H9 (cell line): ENCODE results near the gene DENND1A. TPM values are rescaled to one million over a fixed set of nuclear protein-coding genes. Genes with fewer than 3 reads are reported as not detected.
A peak's percentile ranks its signal among the peaks of the same experiment; 100 is the strongest.

Experiments used
- DNase-seq: peaks from one replicate; pipeline ENCODE4 v3.0.0-alpha.2; 2017
- H2AFZ ChIP-seq: one replicate; pipeline ENCODE4 v1.6.1; 2013; ENCODE audit warnings: mild to moderate bottlenecking, low read length, control low read depth, moderate library complexity
- H2AK5ac ChIP-seq: 2 replicates; pipeline ENCODE4 v1.6.1; 2013; ENCODE audit warnings: low read length, control low read depth, mixed read lengths; ENCODE audit not compliant: insufficient read length
- H2BK120ac ChIP-seq: one replicate; pipeline ENCODE4 v1.6.1; 2013; ENCODE audit warnings: low read depth, mild to moderate bottlenecking, low read length, control low read depth, inconsistent platforms; ENCODE audit not compliant: poor library complexity, severe bottlenecking
- H2BK12ac ChIP-seq: 2 replicates; pipeline ENCODE4 v1.6.1; 2013; ENCODE audit warnings: low read length, control low read depth, mixed read lengths, low read depth; ENCODE audit not compliant: insufficient read length
- H2BK15ac ChIP-seq: 2 replicates; pipeline ENCODE4 v1.6.1; 2013; ENCODE audit warnings: low read depth, low read length, control low read depth
- H2BK20ac ChIP-seq: one replicate; pipeline ENCODE4 v1.6.1; 2013; ENCODE audit warnings: low read depth, mild to moderate bottlenecking, low read length, control low read depth, inconsistent platforms; ENCODE audit not compliant: poor library complexity, severe bottlenecking
- H2BK5ac ChIP-seq: 2 replicates; pipeline ENCODE4 v1.6.1; 2013; ENCODE audit warnings: low read length, control low read depth, mixed read lengths; ENCODE audit not compliant: insufficient read length
- H3K14ac ChIP-seq: 2 replicates; pipeline ENCODE4 v1.6.1; 2013; ENCODE audit warnings: low read length, control low read depth; ENCODE audit not compliant: insufficient read depth
- H3K18ac ChIP-seq: 2 replicates; pipeline ENCODE4 v1.6.1; 2013; ENCODE audit warnings: low read depth, mild to moderate bottlenecking, mixed read lengths, low read length, control low read depth; ENCODE audit not compliant: insufficient read length
- H3K23ac ChIP-seq: 2 replicates; pipeline ENCODE4 v1.6.1; 2013; ENCODE audit warnings: low read length, control low read depth, mixed read lengths, low read depth; ENCODE audit not compliant: insufficient read length
- H3K23me2 ChIP-seq: 2 replicates; pipeline ENCODE4 v1.6.1; 2013; ENCODE audit warnings: low read depth, mild to moderate bottlenecking, mixed read lengths, low read length, control low read depth; ENCODE audit not compliant: insufficient read length, poor library complexity, severe bottlenecking
- H3K27ac ChIP-seq: 2 replicates; pipeline ENCODE4 v1.5.1; 2013; ENCODE audit warnings: low read length, control low read depth, mixed read lengths, low read depth; ENCODE audit not compliant: insufficient read length
- H3K27me3 ChIP-seq: 2 replicates; pipeline ENCODE4 v1.6.1; 2013; ENCODE audit warnings: low read length, control low read depth, inconsistent platforms; ENCODE audit not compliant: insufficient read depth
- H3K4ac ChIP-seq: 2 replicates; pipeline ENCODE4 v1.6.1; 2013; ENCODE audit warnings: low read depth, mild to moderate bottlenecking, control low read depth, inconsistent platforms, low read length, moderate library complexity
- H3K4me1 ChIP-seq: 2 replicates; pipeline ENCODE4 v1.6.1; 2013; ENCODE audit warnings: low read length, control low read depth, inconsistent platforms; ENCODE audit not compliant: insufficient read depth
- H3K4me2 ChIP-seq: 2 replicates; pipeline ENCODE4 v1.6.1; 2013; ENCODE audit warnings: low read length, control low read depth, mixed read lengths; ENCODE audit not compliant: insufficient read length, insufficient read depth
- H3K56ac ChIP-seq: 2 replicates; pipeline ENCODE4 v1.6.1; 2013; ENCODE audit warnings: low read depth, mild to moderate bottlenecking, mixed read lengths, low read length, control low read depth; ENCODE audit not compliant: insufficient read length
- H3K79me1 ChIP-seq: 2 replicates; pipeline ENCODE4 v1.6.1; 2013; ENCODE audit warnings: low read depth, mild to moderate bottlenecking, moderate library complexity, low read length, control low read depth, inconsistent platforms; ENCODE audit not compliant: insufficient read depth, poor library complexity, severe bottlenecking
- H3K79me2 ChIP-seq: 2 replicates; pipeline ENCODE4 v1.6.1; 2013; ENCODE audit warnings: low read length, control low read depth, inconsistent platforms; ENCODE audit not compliant: insufficient read depth
- H3K9ac ChIP-seq: 2 replicates; pipeline ENCODE4 v1.6.1; 2013; ENCODE audit warnings: low read length, control low read depth, mixed read lengths; ENCODE audit not compliant: insufficient read length; ENCODE audit errors: extremely low read depth
- H3K9me3 ChIP-seq: one replicate; pipeline ENCODE4 v1.6.1; 2013; ENCODE audit warnings: low read depth, low read length, inconsistent platforms; ENCODE audit not compliant: control insufficient read depth
- H3T11ph ChIP-seq: one replicate; pipeline ENCODE4 v1.6.1; 2013; ENCODE audit warnings: mild to moderate bottlenecking, low read length, control low read depth, inconsistent platforms
- H4K20me1 ChIP-seq: one replicate; pipeline ENCODE4 v1.6.1; 2013; ENCODE audit not compliant: control insufficient read depth, insufficient read length, insufficient read depth
- H4K5ac ChIP-seq: 2 replicates; pipeline ENCODE4 v1.6.1; 2013; ENCODE audit warnings: low read depth, mild to moderate bottlenecking, mixed read lengths, low read length, control low read depth; ENCODE audit not compliant: insufficient read length
- H4K8ac ChIP-seq: replicated peaks from 2 replicates; pipeline ENCODE4 v1.6.1; 2013; ENCODE audit warnings: low read length, control low read depth, mixed read lengths, low read depth; ENCODE audit not compliant: insufficient read length
- H4K91ac ChIP-seq: 2 replicates; pipeline ENCODE4 v1.6.1; 2013; ENCODE audit warnings: low read depth, mild to moderate bottlenecking, moderate library complexity, mixed read lengths, low read length, control low read depth; ENCODE audit not compliant: insufficient read length
- H3K27ac Mint-ChIP-seq, 3 experiments: 2 replicates in 2 of 3; 3 replicates in 1 of 3; pipeline ENCODE4 v1.8.0; 2020 to 2021; ENCODE audit warnings: mixed read lengths in 3 of 3, mild to moderate bottlenecking in 1 of 3, moderate library complexity in 1 of 3
- H3K27me3 Mint-ChIP-seq: 2 replicates; pipeline ENCODE4 v1.8.0; 2021; ENCODE audit warnings: low read depth, mild to moderate bottlenecking, moderate library complexity, mixed read lengths
- H3K36me3 Mint-ChIP-seq, 3 experiments: 2 replicates in 2 of 3; 3 replicates in 1 of 3; pipeline ENCODE4 v1.8.0; 2020 to 2021; ENCODE audit warnings: low read depth in 3 of 3, mixed read lengths in 3 of 3; ENCODE audit not compliant: insufficient read depth in 1 of 3
- H3K4me1 Mint-ChIP-seq, 2 experiments: 2 replicates each; pipeline ENCODE4 v1.8.0; 2020; ENCODE audit warnings: mixed read lengths in 2 of 2
- H3K4me3 Mint-ChIP-seq, 2 experiments: 2 replicates in 1 of 2; 3 replicates in 1 of 2; pipeline ENCODE4 v1.8.0; 2020 to 2021; ENCODE audit warnings: mild to moderate bottlenecking in 2 of 2, mixed read lengths in 2 of 2, moderate library complexity in 1 of 2
- H3K9me3 Mint-ChIP-seq, 2 experiments: 2 replicates in 1 of 2; 3 replicates in 1 of 2; pipeline ENCODE4 v1.8.0; 2020; ENCODE audit warnings: mild to moderate bottlenecking in 2 of 2, mixed read lengths in 2 of 2, moderate library complexity in 1 of 2
- CTCF ChIP-seq: fragments of 200-600 bp; sonication (generic); conservative IDR thresholded peaks from 3 replicates; pipeline ENCODE4 v1.8.0; 2021; ENCODE audit warnings: antibody characterized with exemption, mild to moderate bottlenecking
- WGBS: extraction: QIAGEN DNeasy Blood & Tissue Kit; methylation state at CpG from one replicate; pipeline ENCODE4 v1.1.7; 2013; ENCODE audit warnings: missing lambda C conversion rate, low lambda C conversion rate, mixed read lengths; ENCODE audit not compliant: insufficient read length; ENCODE audit errors: extremely low coverage; 5-methylcytosine and 5-hydroxymethylcytosine counted together
- total RNA-seq: library from RNA; stranded (reverse); gene quantifications from 2 replicates; pipeline ENCODE4 v1.2.1, GENCODE V29; 2021

DENND1A gene
- total RNA-seq, 1 experiment from 2014 or later: 20.4 TPM

DNA sequence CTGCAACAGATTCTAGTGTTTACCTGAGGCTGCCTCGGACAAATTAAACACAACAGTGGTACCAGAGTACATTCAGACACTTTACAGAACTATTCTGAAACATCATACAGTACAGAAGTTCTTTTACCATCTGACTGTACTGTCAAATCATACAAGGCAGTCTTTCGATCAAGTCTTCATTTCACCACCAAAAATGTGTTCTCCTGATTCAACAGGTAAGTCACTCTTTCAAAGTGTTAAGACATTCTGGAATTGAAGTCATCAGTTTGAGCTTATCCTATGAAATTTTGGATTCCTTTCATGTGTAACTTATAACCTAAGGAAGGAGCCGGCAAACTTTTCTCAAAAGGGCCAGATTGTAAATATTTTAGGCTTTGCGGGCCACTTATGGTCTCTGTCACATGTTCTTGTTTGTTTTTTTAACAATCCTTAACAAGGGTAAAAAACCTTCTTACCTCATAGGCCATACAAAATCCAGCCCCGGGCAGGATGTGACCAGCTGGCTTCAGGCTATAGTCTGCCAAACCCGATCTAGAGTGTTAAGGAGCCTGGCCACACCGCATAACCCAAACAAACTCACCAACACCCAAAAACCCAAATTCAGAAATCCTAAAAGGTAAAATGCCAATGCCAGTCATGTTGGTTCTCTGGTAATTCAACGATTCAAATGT lies 151.6 kb downstream of the DENND1A start:
- Mint-ChIP-seq H3K4me1 (peaks cover 11 to 16% of the 10 kb centered on the region in 2 experiments), H3K27me3 (no peaks in the 10 kb centered on the region), H3K4me3 (no peak overlapping the region), H3K9me3 (no peaks in the 10 kb centered on the region), H3K36me3 (no peaks in the 10 kb centered on the region), H3K27ac (peak overlapping the region in 1 of 3 experiments; percentile 44; a peak in 1 of 7 replicates)
- no peaks in the 10 kb centered on the region for H3K23me2 ChIP-seq
- no peaks in the 10 kb centered on the region for H4K20me1 ChIP-seq
- H3T11ph ChIP-seq: no peak overlapping the region
- no peak overlapping the region for H2BK5ac ChIP-seq
- no peak overlapping the region for H4K91ac ChIP-seq
- no peak overlapping the region for H3K56ac ChIP-seq
- no peak overlapping the region for H4K5ac ChIP-seq
- H3K27me3 ChIP-seq: no peaks in the 10 kb centered on the region
- H3K23ac ChIP-seq: no peak overlapping the region
- H3K9me3 ChIP-seq: no peaks in the 10 kb centered on the region
- H3K14ac ChIP-seq: no peak overlapping the region
- H3K9ac ChIP-seq: no peak overlapping the region
- no peaks in the 10 kb centered on the region; the same call in 1 of the 2 replicates for H3K4me1 ChIP-seq
- H3K27ac ChIP-seq: no peak overlapping the region
- no peak overlapping the region for H2BK12ac ChIP-seq
- H4K8ac ChIP-seq: no peak overlapping the region
- H3K4me2 ChIP-seq: no peak overlapping the region
- H3K18ac ChIP-seq: no peak overlapping the region
- no peak overlapping the region for H2AK5ac ChIP-seq
- no peaks in the 10 kb centered on the region for H3K79me2 ChIP-seq
- no peak overlapping the region for H2AFZ ChIP-seq
- no peak overlapping the region for H3K4ac ChIP-seq
- H3K79me1 ChIP-seq: no peaks in the 10 kb centered on the region
- TF ChIP-seq CTCF: no peak
- no CpG with 5 or more reads among the region's 8 CpGs for WGBS
- no peak overlapping the region for H2BK20ac ChIP-seq
- no peak for DNase-seq
- no peak overlapping the region for H2BK15ac ChIP-seq
- no peak overlapping the region for H2BK120ac ChIP-seq
